Caco-2 (cell line): ENCODE data around the gene HSPA12A. TPM values are rescaled to one million over a fixed set of nuclear protein-coding genes. Genes with fewer than 3 reads are reported as not detected.

ENCODE experiments used
- BruUV-seq: library from RNA; stranded (reverse); fragments of 400-500 nt; replicated peaks from 2 replicates; lab custom pipeline; 2021; lab: Mats Ljungman, UMichigan
- CTCF ChIA-PET: fragments of 300-600 bp; sonication (Branson Sonifier 250); formaldehyde crosslinking; loops from one replicate; lab custom pipeline; 2022; ENCODE audit warnings: antibody characterized with exemption; lab: Charles Lee
- POLR2A ChIA-PET: fragments of 300-600 bp; sonication (Branson Sonifier 250); formaldehyde crosslinking; loops from one replicate; lab custom pipeline; 2022; ENCODE audit warnings: antibody characterized with exemption; lab: Charles Lee
- DNase-seq, 2 experiments: peaks; one replicate each; pipeline versions ENCODE4 v3.0.0 to v3.0.0-alpha.2; 2020 to 2022
- H3K27me3 ChIP-seq: replicated peaks from 2 replicates; pipeline ENCODE4 v1.6.0; 2011; ENCODE audit warnings: low read length; ENCODE audit not compliant: control insufficient read depth, insufficient read depth
- H3K36me3 ChIP-seq: 2 replicates; pipeline ENCODE4 v1.5.1; 2011; ENCODE audit warnings: low read length; ENCODE audit not compliant: control insufficient read depth, insufficient read depth
- H3K4me1 ChIP-seq: fragments of 250-450 bp; sonication (Bioruptor Pico); 2 replicates; pipeline ENCODE4 v1.5.1; 2020; ENCODE audit warnings: mild to moderate bottlenecking
- H3K4me3 ChIP-seq: 2 replicates; pipeline ENCODE4 v1.5.1; 2011; ENCODE audit warnings: low read depth, mild to moderate bottlenecking, control low read depth, low read length
- H3K9me3 ChIP-seq: fragments of 250-450 bp; sonication (Bioruptor Pico); 2 replicates; pipeline ENCODE4 v1.5.1; 2020; ENCODE audit warnings: mild to moderate bottlenecking, moderate library complexity
- H3K27ac Mint-ChIP-seq: one replicate; pipeline ENCODE4 v1.8.0; 2022; ENCODE audit warnings: mixed read lengths; ENCODE audit not compliant: unreplicated experiment
- H3K27me3 Mint-ChIP-seq: one replicate; pipeline ENCODE4 v1.8.0; 2022; ENCODE audit warnings: mixed read lengths; ENCODE audit not compliant: insufficient read depth, unreplicated experiment
- H3K36me3 Mint-ChIP-seq: one replicate; pipeline ENCODE4 v1.8.0; 2022; ENCODE audit warnings: mild to moderate bottlenecking, mixed read lengths; ENCODE audit not compliant: insufficient read depth, unreplicated experiment
- H3K4me1 Mint-ChIP-seq: one replicate; pipeline ENCODE4 v1.8.0; 2022; ENCODE audit warnings: low read depth, mixed read lengths; ENCODE audit not compliant: unreplicated experiment
- H3K4me3 Mint-ChIP-seq: one replicate; pipeline ENCODE4 v1.8.0; 2022; ENCODE audit warnings: mild to moderate bottlenecking, moderate library complexity, mixed read lengths; ENCODE audit not compliant: unreplicated experiment
- H3K9me3 Mint-ChIP-seq: one replicate; pipeline ENCODE4 v1.8.0; 2022; ENCODE audit warnings: mixed read lengths; ENCODE audit not compliant: unreplicated experiment
- CTCF ChIP-seq, 2 experiments: fragments of 200-600 bp in 1 of 2; IDR thresholded peaks; 1 replicate in 1 of 2; 2 replicates in 1 of 2; pipeline versions ENCODE4 v1.5.1 to v1.8.0; 2011 to 2022; ENCODE audit warnings: antibody characterized with exemption in 1 of 2, control low read depth in 1 of 2, inconsistent platforms in 1 of 2, low read depth in 1 of 2, low read length in 1 of 2, mild to moderate bottlenecking in 1 of 2, moderate library complexity in 1 of 2; ENCODE audit not compliant: insufficient read depth in 1 of 2, severe bottlenecking in 1 of 2, unreplicated experiment in 1 of 2
- intact Hi-C: fragments of 100-400 bp; cut with micrococcal nuclease; formaldehyde crosslinking; loops from one replicate; pipeline ENCODE4 v1.10.0; 2022; ENCODE audit not compliant: unreplicated experiment
- total RNA-seq: library from RNA; stranded (reverse); gene quantifications from 2 replicates; pipeline ENCODE4 v1.2.3, GENCODE V29; 2022

HSPA12A gene
- total RNA-seq, 1 experiment from 2014 or later, result 27.0 TPM

GRCh38 chr10:116636976-116637375 lies 105.4 kb downstream of the HSPA12A start:
- Histone ChIP-seq H3K9me3 (no peaks in the 10 kb centered on the region; the same call in 1 of the 2 replicates), H3K27me3 (no peaks in the 10 kb centered on the region), H3K4me3 (no peak overlapping the region), H3K36me3 (no peaks in the 10 kb centered on the region), H3K4me1 (no peaks in the 10 kb centered on the region)
- no peak overlapping the region for H3K27ac Mint-ChIP-seq
- ChIA-PET POLR2A (no interaction called here), CTCF (no interaction called here)
- H3K9me3 Mint-ChIP-seq, result peaks cover 7% of the 10 kb centered on the region
- no peak for TF ChIP-seq CTCF (IDR thresholded peaks at IDR 0.05; ENCODE audit: insufficient read depth in 1 of 2, low read depth in 1 of 2, low read length in 1 of 2, severe bottlenecking in 1 of 2, unreplicated experiment in 1 of 2)
- intact Hi-C loops, result no loop called here
- H3K4me3 Mint-ChIP-seq, result no peak overlapping the region
- no peak for DNase-seq
- no TSS peak for BruUV-seq
- no peaks in the 10 kb centered on the region for H3K36me3 Mint-ChIP-seq
- H3K27me3 Mint-ChIP-seq, result peaks cover 3% of the 10 kb centered on the region
- H3K4me1 Mint-ChIP-seq, result no peaks in the 10 kb centered on the region

GRCh38 chr10:116636385-116636784 lies 106.0 kb downstream of the HSPA12A start:
- H3K36me3 ChIP-seq, result no peaks in the 10 kb centered on the region
- H3K9me3 ChIP-seq, result no peaks in the 10 kb centered on the region; the same call in 1 of the 2 replicates
- no peaks in the 10 kb centered on the region for H3K27me3 ChIP-seq
- H3K4me1 ChIP-seq, result no peaks in the 10 kb centered on the region
- Mint-ChIP-seq H3K27me3 (peaks cover 3% of the 10 kb centered on the region), H3K4me1 (no peaks in the 10 kb centered on the region), H3K4me3 (no peak overlapping the region), H3K9me3 (peaks cover 7% of the 10 kb centered on the region), H3K27ac (no peak overlapping the region), H3K36me3 (no peaks in the 10 kb centered on the region)
- H3K4me3 ChIP-seq, result no peak overlapping the region
- intact Hi-C loops, result no loop called here
- ChIA-PET CTCF (no interaction called here), POLR2A (no interaction called here)
- no peak for DNase-seq
- no peak for TF ChIP-seq CTCF (IDR thresholded peaks at IDR 0.05; ENCODE audit: insufficient read depth in 1 of 2, low read depth in 1 of 2, low read length in 1 of 2, severe bottlenecking in 1 of 2, unreplicated experiment in 1 of 2)
- BruUV-seq, result no TSS peak

- H3K36me3 Mint-ChIP-seq, result no peaks in the 10 kb centered on the region
- H3K27me3 Mint-ChIP-seq, result peaks cover 3% of the 10 kb centered on the region
- no peaks in the 10 kb centered on the region for H3K9me3 Mint-ChIP-seq
- no peak for TF ChIP-seq CTCF (IDR thresholded peaks at IDR 0.05; ENCODE audit: insufficient read depth in 1 of 2, low read depth in 1 of 2, low read length in 1 of 2, severe bottlenecking in 1 of 2, unreplicated experiment in 1 of 2)
- no peaks in the 10 kb centered on the region for H3K9me3 ChIP-seq
- H3K36me3 ChIP-seq, result no peaks in the 10 kb centered on the region
- DNase-seq, result no peak
- intact Hi-C loops, result no loop called here
- no peaks in the 10 kb centered on the region for H3K4me1 ChIP-seq
- H3K4me1 Mint-ChIP-seq, result no peaks in the 10 kb centered on the region
- H3K27me3 ChIP-seq, result no peaks in the 10 kb centered on the region
- no peak overlapping the region for H3K27ac Mint-ChIP-seq
- CTCF ChIA-PET, result no interaction called here
- POLR2A ChIA-PET, result interaction anchor here (0.8 kb wide), 1 partner anchor 241 kb away, joined by 5 read pairs; no protein-coding TSS in a partner anchor
- H3K4me3 ChIP-seq, result no peak overlapping the region
- H3K4me3 Mint-ChIP-seq, result no peak overlapping the region
- BruUV-seq, result no TSS peak
Measured at GRCh38 chr10:116634126-116634975, 108.0 kb downstream of the HSPA12A start.
